ENCODE measurements around the gene ATAD3C.

GRCh38 chr1:1477206-1477605 is 27.7 kb downstream of the ATAD3C start:
- TF ChIP-seq CTCF (IDR thresholded peaks at IDR 0.05) (no peak), EZH2phosphoT487 (IDR thresholded peaks at IDR 0.05) (no peak)

Data from neural progenitor cell (in vitro differentiated cells).